ENCODE data around the gene DMD. TPM values are rescaled to one million over a fixed set of nuclear protein-coding genes. Genes with fewer than 3 reads are reported as not detected.

Gene DMD
- total RNA-seq, 1 experiment from 2014 or later: 2.2 TPM

DNA sequence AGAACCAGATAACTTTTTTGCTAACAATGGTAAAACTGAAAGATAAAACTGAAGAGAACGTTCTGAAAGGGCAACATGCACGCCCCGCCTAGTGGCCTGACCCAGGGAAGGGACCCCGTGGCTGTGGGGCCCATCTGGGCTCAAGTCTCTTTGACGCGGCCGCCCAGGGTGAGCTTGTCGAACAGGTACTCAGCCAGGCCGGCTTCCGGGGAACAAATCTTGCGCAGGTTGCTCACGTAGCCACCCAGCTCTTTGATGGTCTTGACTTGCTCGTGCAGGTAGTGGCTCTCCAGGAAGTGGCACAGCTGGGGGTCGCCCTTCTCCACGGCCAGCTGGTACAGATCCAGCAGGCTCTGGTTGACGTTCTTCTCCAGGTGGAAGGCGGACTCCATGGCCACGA is 2140.1 kb downstream of the DMD start:
- H3K36me3 ChIP-seq (ENCODE audit: control insufficient read depth, insufficient read depth, low read length): no peaks in the 10 kb centered on the region
- DNase-seq (ENCODE audit: low read depth, low spot score) (no peak), ATAC-seq (no peak)
- BruUV-seq (replicated peaks): no TSS peak
- H3K27me3 ChIP-seq (ENCODE audit: control insufficient read depth, insufficient read depth, low read length): no peaks in the 10 kb centered on the region
- no peak overlapping the region for H3K4me3 ChIP-seq (ENCODE audit: low read depth in 2 of 2, low read length in 2 of 2)
- no peak overlapping the region for H3K27ac ChIP-seq (ENCODE audit: low read length)
- CTCF ChIA-PET: no interaction called here
- TF ChIP-seq SIN3A (IDR thresholded peaks at IDR 0.05; ENCODE audit: borderline replicate concordance, insufficient read depth, low read depth, low read length): no peak
- TF ChIP-seq, protein P1, sequence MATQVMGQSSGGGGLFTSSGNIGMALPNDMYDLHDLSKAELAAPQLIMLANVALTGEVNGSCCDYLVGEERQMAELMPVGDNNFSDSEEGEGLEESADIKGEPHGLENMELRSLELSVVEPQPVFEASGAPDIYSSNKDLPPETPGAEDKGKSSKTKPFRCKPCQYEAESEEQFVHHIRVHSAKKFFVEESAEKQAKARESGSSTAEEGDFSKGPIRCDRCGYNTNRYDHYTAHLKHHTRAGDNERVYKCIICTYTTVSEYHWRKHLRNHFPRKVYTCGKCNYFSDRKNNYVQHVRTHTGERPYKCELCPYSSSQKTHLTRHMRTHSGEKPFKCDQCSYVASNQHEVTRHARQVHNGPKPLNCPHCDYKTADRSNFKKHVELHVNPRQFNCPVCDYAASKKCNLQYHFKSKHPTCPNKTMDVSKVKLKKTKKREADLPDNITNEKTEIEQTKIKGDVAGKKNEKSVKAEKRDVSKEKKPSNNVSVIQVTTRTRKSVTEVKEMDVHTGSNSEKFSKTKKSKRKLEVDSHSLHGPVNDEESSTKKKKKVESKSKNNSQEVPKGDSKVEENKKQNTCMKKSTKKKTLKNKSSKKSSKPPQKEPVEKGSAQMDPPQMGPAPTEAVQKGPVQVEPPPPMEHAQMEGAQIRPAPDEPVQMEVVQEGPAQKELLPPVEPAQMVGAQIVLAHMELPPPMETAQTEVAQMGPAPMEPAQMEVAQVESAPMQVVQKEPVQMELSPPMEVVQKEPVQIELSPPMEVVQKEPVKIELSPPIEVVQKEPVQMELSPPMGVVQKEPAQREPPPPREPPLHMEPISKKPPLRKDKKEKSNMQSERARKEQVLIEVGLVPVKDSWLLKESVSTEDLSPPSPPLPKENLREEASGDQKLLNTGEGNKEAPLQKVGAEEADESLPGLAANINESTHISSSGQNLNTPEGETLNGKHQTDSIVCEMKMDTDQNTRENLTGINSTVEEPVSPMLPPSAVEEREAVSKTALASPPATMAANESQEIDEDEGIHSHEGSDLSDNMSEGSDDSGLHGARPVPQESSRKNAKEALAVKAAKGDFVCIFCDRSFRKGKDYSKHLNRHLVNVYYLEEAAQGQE (IDR thresholded peaks at IDR 0.05; ENCODE audit: insufficient read depth in 1 of 2, low read depth in 2 of 2, low read length in 1 of 2): no peak
- no peak for TF ChIP-seq TCF7L2 (IDR thresholded peaks at IDR 0.05; ENCODE audit: low read depth, low read length)
- TF ChIP-seq POLR2AphosphoS5 (IDR thresholded peaks at IDR 0.05; ENCODE audit: low read depth, low read length): no peak
- TF ChIP-seq, protein P2, sequence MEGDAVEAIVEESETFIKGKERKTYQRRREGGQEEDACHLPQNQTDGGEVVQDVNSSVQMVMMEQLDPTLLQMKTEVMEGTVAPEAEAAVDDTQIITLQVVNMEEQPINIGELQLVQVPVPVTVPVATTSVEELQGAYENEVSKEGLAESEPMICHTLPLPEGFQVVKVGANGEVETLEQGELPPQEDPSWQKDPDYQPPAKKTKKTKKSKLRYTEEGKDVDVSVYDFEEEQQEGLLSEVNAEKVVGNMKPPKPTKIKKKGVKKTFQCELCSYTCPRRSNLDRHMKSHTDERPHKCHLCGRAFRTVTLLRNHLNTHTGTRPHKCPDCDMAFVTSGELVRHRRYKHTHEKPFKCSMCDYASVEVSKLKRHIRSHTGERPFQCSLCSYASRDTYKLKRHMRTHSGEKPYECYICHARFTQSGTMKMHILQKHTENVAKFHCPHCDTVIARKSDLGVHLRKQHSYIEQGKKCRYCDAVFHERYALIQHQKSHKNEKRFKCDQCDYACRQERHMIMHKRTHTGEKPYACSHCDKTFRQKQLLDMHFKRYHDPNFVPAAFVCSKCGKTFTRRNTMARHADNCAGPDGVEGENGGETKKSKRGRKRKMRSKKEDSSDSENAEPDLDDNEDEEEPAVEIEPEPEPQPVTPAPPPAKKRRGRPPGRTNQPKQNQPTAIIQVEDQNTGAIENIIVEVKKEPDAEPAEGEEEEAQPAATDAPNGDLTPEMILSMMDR (IDR thresholded peaks at IDR 0.05): no peak
- no peaks in the 10 kb centered on the region for H3K9me3 ChIP-seq (ENCODE audit: control insufficient read depth, insufficient read depth, low read depth, low read length)
- no peaks in the 10 kb centered on the region for H3K4me1 ChIP-seq (ENCODE audit: control insufficient read depth, insufficient read depth, low read length)
- intact Hi-C loops (cut with micrococcal nuclease; ENCODE audit: unreplicated experiment): no loop called here
- in situ Hi-C loops (cut with HindIII; ENCODE audit: low pct_unique_long_range_greater_than_20kb, low sequenced_read_pairs): no loop called here
- POLR2A ChIA-PET: no interaction called here

DNA sequence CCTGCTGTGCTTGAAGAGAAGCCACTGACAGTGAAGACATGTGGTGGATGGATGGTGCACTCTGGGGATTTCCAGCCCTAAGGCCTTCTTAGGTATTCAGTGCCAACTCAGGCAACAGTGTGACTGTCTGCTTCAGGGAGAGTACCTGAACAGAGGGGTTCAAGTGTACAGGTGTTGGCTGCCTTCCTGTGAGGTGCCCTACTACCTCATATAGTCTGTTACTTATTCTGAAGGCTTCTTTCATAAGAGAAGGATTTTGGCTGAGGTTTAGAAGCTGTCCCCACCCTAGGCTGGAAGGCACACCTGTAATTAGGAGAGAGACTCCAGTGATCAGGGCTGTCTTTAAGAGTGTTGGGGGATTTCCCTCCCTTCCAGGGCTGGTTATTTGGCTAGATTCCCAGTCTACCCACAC is 2141.3 kb downstream of the DMD start:
- intact Hi-C loops (cut with micrococcal nuclease; ENCODE audit: unreplicated experiment) (no loop called here), in situ Hi-C loops (cut with HindIII; ENCODE audit: low pct_unique_long_range_greater_than_20kb, low sequenced_read_pairs) (no loop called here)
- H3K4me1 ChIP-seq (ENCODE audit: control insufficient read depth, insufficient read depth, low read length): no peaks in the 10 kb centered on the region
- BruUV-seq (replicated peaks): no TSS peak
- no peak for ATAC-seq
- CTCF ChIA-PET: interaction anchor here (0.6 kb wide), 1 partner anchor 30 kb away, joined by 3 read pairs; no protein-coding TSS in a partner anchor
- H3K36me3 ChIP-seq (ENCODE audit: control insufficient read depth, insufficient read depth, low read length): no peaks in the 10 kb centered on the region
- TF ChIP-seq, protein P2 (IDR thresholded peaks at IDR 0.05): no peak
- TF ChIP-seq SIN3A (IDR thresholded peaks at IDR 0.05; ENCODE audit: borderline replicate concordance, insufficient read depth, low read depth, low read length) (no peak), POLR2AphosphoS5 (IDR thresholded peaks at IDR 0.05; ENCODE audit: low read depth, low read length) (no peak), TCF7L2 (IDR thresholded peaks at IDR 0.05; ENCODE audit: low read depth, low read length) (no peak)
- TF ChIP-seq, protein P1 (IDR thresholded peaks at IDR 0.05; ENCODE audit: insufficient read depth in 1 of 2, low read depth in 2 of 2, low read length in 1 of 2): no peak
- H3K9me3 ChIP-seq (ENCODE audit: control insufficient read depth, insufficient read depth, low read depth, low read length): no peaks in the 10 kb centered on the region
- no peaks in the 10 kb centered on the region for H3K27me3 ChIP-seq (ENCODE audit: control insufficient read depth, insufficient read depth, low read length)
- POLR2A ChIA-PET: no interaction called here
- no peak overlapping the region for H3K4me3 ChIP-seq (ENCODE audit: low read depth in 2 of 2, low read length in 2 of 2)
- no peak overlapping the region for H3K27ac ChIP-seq (ENCODE audit: low read length)
- no peak for DNase-seq (ENCODE audit: low read depth, low spot score)

Small RNA genes lying within 50 kb of the gene (microRNA-seq; reads per million reads assigned to microRNA genes)
- not detected for gene MIR3915 (ENCODE audit: unreplicated experiment)
- not detected for gene MIR548F5 (ENCODE audit: unreplicated experiment)

All from Panc1 (cell line).